Embryonic facial prominence (tissue), 1 donor: ENCODE data around the gene RBMS3.
A peak's percentile ranks its signal among the peaks of the same experiment; 100 is the strongest.
"Not testable (repeated sequence)": the region's sequence is repeated elsewhere in the genome, so short reads cannot be mapped to it uniquely, and the experiment has no call there.

Experiments used
- DNase-seq: peaks from one replicate; pipeline ENCODE4 v3.0.0-alpha.2; 2016; ENCODE audit errors: extremely low spot score

Gene RBMS3

DNA sequence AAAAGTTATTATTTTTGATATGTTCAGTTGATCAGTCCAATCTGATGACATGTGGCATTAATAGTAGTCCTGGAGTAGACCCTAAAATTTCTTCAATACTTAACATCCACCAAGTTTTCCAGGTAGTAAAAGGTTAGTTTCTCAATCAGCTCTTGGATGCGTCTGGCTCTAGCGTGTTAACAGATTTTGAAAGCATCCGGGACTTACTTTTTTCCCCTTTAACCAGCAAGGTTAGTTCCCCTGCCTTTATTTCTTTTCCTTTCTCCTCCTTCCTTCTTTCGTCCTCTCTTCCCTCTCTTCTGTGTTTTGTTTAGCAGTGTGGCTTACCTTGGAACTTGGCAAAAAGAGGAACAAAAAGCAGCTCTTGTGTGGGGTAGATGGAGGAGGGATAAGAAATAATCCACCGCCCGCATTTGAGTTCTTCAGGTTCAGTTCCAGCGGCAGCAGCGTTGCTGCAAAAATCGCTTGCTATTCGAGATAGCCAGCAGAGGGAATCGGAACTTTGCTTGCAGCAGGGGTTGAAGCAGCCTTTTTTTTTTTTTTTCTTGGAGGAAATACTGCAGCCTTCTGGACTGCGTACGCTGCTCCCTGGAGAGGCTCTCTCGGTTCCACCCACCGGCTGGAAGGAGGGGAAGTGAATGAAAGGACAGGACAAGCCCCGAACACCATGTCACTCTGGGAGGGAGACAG, at the start of gene RBMS3:
Gene RBMS3 (plus strand): TSS at position 668 of the 690 bp plus-strand sequence.
- peak; percentile 89 for DNase-seq

DNA sequence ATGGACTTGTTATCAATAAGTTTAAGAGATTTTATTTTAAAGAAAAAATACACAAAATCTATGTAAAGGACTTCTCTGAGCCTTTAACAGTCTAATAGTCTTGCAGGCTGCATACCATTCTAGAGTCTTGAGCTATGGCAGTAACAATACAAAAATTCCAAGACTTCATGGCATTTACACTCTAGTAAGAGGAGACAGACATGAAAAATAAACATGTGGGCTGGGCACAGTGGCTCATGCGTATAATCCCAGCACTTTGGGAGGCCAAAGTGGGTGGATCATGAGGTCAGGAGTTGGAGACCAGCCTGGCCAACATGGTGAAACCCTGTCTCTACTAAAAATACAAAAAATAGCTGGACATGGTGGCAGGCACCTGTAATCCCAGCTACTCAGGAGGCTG, 47.7 kb upstream of the RBMS3 start:
- not testable (repeated sequence) for DNase-seq

DNA sequence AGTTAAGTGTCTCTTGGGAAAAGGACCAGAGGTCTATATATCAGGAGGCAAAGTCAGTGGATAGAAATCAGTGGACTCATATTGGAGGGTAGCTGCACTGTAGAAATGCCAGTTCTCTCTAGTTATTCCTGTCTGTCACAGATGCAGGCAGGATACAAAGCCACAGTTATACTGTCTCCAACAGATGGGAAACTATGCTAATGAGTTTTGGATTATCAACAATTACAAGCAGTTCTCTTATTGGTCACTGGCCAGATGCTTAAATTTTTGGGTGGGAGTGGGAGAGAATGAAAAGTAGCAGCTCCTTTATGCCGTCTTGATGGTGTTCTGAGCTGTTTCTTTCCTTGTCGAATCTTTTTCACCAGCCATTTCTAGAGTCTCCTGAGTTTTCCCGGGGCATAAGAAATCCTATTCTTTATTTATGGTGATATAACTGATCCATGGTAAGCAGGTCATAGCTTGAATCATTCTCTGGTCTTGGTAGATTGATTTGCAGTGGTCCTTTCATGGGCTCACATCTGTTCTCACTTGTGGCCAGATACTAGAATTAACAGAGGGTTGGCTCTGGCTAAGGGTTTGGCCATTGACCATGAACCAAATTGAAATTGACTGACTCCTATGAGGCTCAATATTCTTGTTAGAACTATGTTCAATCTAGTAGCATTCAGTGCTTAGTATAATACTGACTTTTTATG, 44.6 kb upstream of the RBMS3 start:
- no peak for DNase-seq

DNA sequence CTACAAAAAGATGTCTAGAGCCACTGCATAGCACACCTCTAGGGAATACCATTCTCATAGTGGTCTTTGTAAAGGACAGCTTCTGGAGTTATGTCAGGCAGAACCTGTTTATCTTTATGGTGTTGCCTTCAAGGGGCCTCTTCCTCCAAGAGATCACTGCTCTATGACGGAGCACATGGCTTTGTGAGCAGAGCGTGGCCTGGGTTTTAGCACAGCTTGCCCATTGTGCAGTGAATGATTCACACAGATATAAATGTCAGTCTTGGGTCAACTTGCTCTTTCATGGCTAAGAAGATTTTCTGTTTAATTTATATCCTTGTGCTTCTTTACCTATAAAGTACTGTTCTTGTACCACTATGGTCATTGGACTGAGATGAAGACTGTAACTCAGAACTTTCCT, 41.5 kb upstream of the RBMS3 start:
- DNase-seq = no peak

DNA sequence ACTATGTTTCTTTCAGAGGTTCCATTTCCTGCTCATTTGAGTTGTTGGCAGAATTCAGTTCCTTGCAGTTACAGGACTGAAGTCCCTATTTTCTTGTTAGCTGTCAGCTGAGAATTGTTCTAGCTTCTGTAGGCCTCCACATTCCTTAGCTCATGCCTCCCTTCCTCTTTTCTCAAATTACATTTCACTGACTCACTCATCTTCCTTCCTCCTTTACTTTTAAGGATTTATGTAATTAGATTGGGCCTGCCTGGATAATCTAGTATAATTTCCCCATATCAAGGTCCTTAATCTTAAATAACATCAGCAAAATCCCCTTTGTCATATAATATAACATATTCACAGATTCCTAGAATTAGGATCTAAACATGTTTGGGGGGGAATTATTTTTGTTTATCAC, 40.6 kb upstream of the RBMS3 start:
- no peak for DNase-seq

DNA sequence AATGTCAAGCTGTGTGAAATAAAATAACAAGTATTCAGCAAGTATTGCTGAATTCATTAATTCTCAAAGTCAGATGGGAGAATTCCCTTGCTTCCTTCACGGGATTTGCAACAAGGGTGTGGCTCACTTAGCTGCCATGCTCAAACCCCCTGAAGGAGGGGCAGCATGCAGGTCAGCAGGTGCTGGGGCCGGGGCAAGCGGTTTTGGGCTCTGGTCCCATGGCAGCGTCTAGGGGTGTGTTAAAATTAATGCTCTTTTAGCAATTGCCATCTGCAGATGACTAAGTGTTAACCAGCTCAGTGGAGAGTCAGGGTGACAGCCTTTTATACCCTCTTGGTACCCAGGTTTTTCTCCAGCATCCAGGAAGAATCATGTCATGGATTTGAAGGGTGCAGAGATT, 40.0 kb upstream of the RBMS3 start:
- DNase-seq = no peak

DNA sequence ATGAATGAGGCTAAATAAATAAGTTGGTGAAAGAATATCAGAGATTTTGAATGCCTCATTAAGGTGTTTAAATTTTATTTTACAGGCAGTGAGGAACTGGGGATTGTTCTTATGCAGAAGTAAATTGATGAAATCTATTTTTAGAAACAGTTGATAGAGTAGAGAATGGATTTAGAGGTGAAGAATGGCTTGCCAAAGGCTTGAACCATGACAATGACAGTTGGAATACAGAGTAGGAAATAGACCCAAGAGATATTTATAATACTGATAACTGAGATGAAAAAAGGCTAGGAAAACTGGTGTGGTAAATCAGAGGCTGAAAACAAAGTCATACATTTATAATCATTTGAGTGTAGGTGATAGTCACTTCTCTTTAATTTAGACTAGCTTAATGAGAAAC, 39.0 kb upstream of the RBMS3 start:
- DNase-seq = no peak

DNA sequence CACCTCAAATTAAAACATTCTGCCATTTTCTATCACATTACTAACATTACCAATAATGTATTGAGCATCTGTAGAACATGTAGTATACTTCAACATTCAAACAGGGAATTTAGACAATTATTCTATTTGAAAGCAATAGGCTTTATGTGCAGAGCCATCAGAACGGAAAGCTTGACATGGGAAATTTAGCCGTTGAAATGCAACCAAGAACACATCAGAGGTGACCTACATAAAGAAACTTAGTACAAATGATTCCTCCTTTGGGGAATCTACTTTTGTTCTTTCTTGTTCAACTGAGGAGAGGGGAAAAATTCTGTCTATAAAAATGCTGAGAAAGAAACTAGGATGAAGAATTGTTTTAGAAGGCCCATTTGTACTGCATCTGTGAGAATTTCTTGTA, 38.6 kb upstream of the RBMS3 start:
- DNase-seq = no peak

DNA sequence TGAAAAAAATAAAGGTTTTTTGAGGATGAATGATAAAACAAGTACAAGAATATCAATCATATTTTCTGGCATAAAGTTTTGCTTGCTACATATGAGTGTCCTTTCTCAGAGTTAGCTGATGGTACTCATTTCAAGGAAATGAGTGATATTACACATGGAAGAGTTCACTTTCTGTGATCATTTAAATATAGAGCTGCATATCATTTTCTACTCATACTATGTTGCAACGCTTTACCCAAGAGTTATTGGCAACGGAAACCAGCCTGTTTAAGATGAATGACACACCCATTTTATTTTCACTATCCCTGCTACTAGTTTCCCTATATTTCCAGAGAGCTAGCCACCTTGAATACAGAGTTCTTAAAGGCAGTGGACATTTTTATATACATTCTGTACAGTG, 35.4 kb upstream of the RBMS3 start:
- no peak for DNase-seq

DNA sequence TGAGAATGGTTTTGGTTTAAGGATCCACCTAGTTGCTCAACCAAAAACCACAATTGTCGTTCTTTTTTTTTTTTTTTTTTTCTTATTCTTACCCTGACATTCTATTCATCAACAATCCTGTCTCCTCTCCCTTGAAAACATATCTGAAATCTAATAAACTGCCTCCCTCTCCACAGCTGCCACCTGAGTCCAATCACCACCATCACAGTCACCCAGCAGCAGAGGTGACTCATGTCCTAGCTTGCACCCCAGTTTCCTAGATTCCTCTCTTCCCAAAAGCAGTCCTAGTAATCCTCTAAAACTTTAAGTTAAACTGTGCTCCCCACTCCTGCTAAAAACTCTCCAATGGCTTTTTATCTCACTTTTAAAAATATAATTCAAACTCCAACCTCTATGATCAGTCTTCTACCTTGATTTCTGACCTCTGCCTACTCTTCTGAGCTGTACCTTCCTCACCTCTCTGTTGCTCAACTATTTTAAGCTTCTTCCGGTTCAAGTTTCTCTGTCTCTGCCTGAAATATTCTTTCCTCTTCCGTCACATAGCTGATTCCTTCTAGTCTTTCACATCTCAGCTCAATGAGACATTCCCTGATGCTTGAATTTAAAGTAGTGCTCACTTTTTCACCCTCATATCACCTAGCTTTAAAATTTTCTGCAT, 33.7 kb upstream of the RBMS3 start:
- DNase-seq = no peak

DNA sequence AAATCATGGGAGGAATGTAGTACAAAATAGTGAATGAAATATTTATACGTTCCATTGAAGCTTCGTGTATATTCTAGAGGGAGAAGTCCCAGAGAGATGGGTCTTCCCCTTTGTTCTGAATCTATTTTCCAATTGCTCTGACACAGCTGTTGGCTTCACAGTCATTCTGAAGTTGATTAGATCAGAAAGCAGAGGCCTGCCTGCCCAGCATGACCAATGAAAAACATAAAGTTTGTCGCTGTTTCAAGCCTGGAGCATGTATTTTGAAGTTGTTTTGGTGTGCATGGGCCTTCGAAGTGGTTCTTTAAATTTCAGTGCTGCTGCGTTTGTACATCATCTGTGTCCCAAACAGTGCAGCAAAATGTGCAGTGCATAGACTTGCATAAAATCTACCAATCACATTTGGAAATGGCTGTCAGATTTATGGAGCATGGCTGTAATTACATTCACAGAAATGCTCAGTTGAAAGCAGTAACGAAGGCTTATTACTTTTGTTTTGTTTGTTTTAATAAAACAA, 31.0 kb upstream of the RBMS3 start:
- DNase-seq = no peak

DNA sequence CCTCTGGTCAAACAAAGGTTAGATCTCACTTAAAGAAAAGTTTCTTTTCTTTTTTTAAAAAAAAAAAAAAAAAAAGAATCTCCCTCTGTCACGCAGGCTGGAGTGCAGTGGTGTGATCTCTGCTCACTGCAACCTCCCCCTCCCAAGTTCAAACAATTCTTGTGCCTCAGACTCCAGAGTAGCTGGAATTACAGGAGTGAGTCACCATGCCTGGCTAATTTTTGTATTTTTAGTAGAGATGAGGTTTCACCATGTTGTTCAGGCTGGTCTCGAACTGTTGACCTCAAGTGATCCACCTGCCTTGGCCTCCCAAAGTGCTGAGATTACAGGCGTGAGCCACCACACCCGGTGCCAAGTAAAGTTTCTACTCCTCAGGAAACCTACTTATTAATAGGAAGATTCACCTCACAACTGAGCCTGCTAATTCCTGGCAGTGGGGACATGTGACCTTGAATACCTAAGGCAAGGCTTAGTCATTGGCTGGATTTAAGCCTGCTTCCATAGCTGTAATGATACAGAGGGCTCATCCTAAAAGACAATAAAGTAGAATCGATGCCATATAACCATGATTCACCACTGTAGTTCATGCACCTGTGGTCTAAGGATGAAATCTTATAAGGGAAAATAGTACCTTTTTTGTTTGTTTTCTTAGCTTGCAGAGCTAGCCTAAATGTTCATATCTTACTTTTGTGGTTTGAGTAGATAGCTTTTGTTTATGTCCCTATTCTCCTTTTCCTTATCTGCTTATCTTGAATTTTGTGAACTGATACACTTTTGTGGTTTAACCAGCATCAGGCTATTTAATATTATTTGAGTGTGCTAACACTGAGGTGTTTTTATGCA, 24.8 kb upstream of the RBMS3 start:
- no peak for DNase-seq

DNA sequence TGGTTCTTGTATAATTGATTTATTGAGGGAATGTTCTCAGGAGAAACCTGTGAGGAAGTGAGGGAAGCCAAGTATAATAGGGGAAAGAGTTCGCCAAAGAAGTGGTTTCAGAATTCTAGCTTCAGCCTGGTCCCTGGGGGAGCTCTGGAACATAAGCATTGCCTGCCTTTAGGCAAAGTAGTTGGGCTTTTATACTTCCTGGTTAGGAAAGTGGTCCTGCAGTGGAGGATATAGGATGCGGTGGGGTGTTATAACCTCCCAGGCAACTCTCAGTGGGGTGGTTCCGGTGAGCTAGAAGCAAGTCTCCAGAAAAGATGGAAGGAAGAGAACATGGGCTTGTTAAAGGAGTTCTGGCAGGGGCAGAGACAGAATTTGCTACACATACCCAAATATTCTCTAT, 22.7 kb upstream of the RBMS3 start:
- no peak for DNase-seq

DNA sequence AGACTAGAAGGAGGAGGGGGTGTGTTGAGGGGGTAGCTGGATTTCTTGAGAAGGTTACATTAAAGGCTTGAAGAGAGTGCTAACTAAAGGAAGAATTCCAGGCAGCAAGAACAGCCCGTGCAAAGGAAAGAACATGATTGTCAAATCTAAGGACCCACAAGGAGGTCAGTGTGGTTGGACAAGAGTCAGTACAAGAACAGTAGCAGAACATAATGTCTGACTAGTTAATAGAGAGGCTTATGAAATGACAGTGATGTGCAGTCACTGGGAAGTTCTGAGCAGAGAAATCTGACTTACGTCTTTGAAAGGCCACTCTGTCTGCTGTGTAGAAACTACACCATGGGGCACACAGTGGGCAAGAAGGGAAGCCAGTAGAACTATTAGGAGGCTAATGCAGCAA, 19.8 kb upstream of the RBMS3 start:
- no peak for DNase-seq

DNA sequence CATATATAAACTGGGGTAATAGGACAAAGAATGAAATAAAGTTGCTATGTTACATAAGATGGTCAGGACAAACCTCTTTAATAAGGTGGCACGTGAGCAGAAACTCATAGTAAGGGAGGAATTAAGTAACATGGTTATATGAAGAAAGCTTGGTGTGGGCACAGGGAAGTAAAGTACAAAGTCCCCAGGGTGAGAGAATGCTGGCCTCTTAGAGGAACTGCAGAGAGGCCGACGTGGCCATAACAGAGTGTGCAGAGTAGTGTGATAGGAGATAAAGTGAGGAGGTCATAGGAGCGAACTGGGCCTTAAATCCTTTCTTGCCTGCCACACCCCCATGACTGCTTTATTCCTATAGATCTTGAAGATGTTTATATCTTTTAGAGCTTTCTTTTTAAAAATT, 17.4 kb upstream of the RBMS3 start:
- DNase-seq = no peak

DNA sequence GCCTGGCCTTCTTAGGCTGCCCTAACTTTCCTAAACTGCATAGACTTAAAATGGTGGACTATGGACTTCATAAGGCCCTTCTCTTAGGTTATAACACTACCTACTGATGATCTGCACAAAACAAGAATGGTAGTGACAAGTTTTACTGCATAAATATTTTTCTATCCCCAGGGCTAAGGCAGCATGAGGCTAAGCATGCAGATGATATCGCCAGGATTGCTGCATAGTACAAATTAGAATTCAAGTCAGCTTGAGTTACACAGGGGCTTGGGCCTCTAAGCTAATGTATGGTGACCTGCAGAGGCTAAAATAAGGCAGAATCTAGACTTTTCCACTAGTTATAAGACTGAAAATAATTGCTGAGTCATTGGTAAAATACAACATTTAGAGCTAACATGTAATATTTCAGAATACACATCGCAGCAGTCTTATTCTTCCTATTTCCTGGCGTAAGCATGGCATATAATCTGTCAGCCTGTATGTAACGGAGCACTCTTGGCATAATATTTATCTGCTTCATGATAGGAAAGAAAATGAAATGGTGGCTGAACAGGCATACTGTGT, 15.3 kb upstream of the RBMS3 start:
- DNase-seq = no peak

DNA sequence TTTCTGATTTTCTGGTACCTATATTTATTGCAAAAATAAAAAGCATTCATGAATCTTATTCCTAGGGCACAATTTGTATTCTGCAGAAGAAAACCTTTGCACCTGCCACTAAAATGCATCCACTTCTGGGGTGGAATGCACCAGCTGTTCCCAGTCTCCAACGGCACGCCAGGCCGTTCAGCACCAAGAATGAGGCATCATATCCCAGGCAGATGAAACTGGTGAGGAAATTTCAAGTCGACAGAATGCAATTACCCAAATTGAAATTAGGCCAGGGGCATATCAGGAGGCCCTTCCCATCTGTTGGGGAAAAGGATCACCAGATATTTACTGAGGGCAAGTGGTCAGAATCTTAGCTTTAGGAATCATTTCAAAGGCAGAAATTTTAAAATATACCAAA, 13.6 kb upstream of the RBMS3 start:
- no peak for DNase-seq

DNA sequence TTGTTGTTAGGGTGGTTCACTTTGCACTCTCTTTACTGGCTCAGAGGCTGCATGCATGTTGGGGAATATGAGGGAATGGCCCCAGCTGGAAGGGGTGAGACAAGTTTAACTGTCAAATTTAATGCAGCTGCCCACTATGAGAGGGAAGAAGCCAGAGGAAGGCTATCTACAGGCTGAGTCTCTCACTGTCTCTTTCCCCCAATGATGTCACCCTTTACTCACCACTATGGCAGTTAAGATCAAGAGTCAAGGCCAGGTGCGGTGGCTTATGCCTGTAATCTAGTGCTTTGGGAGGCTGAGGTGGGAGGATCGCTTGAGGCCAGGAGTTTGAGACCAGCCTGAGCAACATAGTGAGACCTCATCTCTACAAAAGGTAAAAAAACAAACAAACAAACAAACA, 12.2 kb upstream of the RBMS3 start:
- DNase-seq = no peak

DNA sequence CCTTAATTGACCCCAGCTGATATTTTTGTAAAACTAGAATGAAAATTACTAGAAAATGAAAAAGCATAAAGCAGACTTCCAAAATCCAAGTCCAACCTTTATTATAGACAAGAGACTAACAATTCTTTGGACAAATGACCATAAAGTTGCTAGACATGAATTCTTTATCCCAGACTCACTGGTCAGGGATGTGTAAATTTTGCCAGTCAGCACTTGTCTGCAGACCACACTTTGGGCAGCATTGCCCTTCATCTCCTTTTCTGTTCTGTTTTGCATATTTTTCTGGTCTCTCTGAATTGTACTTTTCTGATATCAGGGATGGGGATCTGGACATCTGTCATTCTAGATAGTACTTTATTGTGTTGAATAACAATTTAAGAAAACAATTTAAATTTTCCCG, 10.1 kb upstream of the RBMS3 start:
- no peak for DNase-seq

DNA sequence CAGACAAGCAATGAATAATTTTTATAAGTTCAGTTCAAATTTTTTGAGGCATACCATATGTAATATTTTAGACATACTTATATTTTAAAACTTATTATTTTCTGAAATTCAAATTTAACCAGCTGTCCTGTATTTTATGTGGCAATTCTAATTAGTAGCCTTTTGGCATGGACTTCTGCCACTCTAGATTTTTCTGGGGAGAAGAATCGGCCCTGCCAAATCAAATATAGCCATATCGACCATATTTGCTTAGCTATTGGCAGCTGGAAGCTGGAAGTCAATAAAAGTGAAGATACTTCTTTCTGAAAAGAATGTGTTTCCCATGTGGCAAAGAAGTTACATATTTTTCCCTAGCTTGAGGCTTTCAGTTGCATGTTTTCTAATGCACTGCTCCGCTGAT, 9.4 kb upstream of the RBMS3 start:
- DNase-seq = no peak

DNA sequence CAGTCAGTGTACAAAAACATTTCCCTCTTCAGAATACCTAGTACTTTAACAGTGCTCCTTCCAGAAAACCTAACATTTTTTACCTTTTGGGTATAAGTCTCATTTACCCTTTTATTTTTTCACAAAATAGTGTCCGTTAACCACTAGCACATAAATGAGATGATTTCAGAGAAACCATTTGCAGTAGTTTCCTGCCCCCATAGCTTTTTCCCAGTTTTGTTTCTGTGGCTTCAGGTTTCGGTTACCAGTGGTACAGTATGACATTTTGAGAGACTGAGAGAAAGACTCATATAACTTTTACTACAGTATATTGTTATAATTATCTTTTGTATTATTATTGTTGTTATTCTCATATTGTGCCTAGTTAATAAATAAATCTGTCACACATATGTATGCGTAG, 6.2 kb upstream of the RBMS3 start:
- no peak for DNase-seq

DNA sequence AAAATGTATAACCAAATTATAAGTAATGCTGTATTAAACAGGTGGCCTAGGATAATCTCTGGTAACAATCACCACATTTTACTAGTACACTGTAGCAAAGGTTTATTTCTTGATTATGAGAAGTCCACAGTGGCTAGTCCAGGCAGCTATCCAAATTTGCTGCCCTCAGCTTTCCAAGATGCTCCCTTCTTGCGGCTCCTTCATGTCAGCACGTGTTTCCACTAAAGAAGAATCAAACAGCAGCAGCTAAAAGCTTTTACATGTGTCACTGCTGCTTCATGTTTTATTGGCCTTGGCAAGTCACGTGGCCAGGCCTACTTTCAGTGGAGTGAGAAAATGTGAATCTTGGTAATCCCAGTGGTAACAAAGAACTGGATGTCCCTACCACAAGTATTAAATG, 5.6 kb upstream of the RBMS3 start:
- no peak for DNase-seq
